ENCODE results near the gene GNAI3. TPM values are rescaled to one million over a fixed set of nuclear protein-coding genes. Genes with fewer than 3 reads are reported as not detected.

GNAI3 gene
- total RNA-seq, 1 experiment from 2014 or later = 9.9 TPM

DNA sequence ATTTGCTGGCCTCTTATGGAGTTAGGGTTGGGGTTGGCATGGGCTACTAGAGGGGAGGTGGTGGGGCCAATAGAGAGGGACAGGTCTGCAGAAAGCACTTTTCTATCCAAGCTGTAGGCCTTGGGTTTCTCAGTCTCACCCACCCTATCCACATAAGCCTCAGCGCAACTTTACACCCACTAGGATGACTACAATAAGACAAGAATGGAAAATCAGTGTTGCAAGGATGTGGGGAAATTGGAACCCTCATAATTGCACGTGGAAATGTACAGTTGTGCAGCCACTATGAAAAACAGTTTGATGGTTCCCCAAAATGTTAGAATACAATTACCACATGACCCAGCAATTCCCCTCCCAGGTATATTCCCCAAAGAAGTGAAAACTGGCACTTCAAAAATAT is 93.4 kb downstream of the GNAI3 start:
- Mint-ChIP-seq H3K4me1 (peaks cover 11 to 18% of the 10 kb centered on the region in 2 experiments), H3K36me3 (ENCODE audit: insufficient read depth in 1 of 3, low read depth in 3 of 3) (no peaks in the 10 kb centered on the region; a peak in 1 of 7 replicates), H3K9me3 (peaks cover 5 to 9% of the 10 kb centered on the region in 2 experiments), H3K27me3 (ENCODE audit: low read depth) (peaks cover 15% of the 10 kb centered on the region), H3K4me3 (no peak overlapping the region), H3K27ac (no peak overlapping the region)
- no peaks in the 10 kb centered on the region for H4K20me1 ChIP-seq (ENCODE audit: control insufficient read depth, insufficient read depth, insufficient read length)
- DNase-seq = no peak
- H3K56ac ChIP-seq (ENCODE audit: insufficient read length, low read depth, low read length) = no peak overlapping the region
- no peaks in the 10 kb centered on the region for H3K27me3 ChIP-seq (ENCODE audit: insufficient read depth, low read length)
- H2BK20ac ChIP-seq (ENCODE audit: low read depth, low read length, poor library complexity, severe bottlenecking) = no peak overlapping the region
- H3K9ac ChIP-seq (ENCODE audit: extremely low read depth, insufficient read length, low read length) = no peak overlapping the region
- no peak overlapping the region for H2AK5ac ChIP-seq (ENCODE audit: insufficient read length, low read length)
- no peak overlapping the region for H3K23ac ChIP-seq (ENCODE audit: insufficient read length, low read depth, low read length)
- H3K14ac ChIP-seq (ENCODE audit: insufficient read depth, low read length) = no peak overlapping the region
- no CpG with 5 or more reads among the region's 2 CpGs for WGBS (ENCODE audit: extremely low coverage, insufficient read length, low lambda C conversion rate)
- no peak overlapping the region for H2BK12ac ChIP-seq (ENCODE audit: insufficient read length, low read depth, low read length)
- H2BK15ac ChIP-seq (ENCODE audit: low read depth, low read length) = no peak overlapping the region
- no peak overlapping the region for H3K4me2 ChIP-seq (ENCODE audit: insufficient read depth, insufficient read length, low read length)
- H4K91ac ChIP-seq (ENCODE audit: insufficient read length, low read depth, low read length) = no peak overlapping the region
- no peaks in the 10 kb centered on the region for H3K79me2 ChIP-seq (ENCODE audit: insufficient read depth, low read length)
- no peak overlapping the region for H2BK5ac ChIP-seq (ENCODE audit: insufficient read length, low read length)
- H3K18ac ChIP-seq (ENCODE audit: insufficient read length, low read depth, low read length) = no peak overlapping the region
- H4K5ac ChIP-seq (ENCODE audit: insufficient read length, low read depth, low read length) = no peak overlapping the region
- H4K8ac ChIP-seq (replicated peaks; ENCODE audit: insufficient read length, low read depth, low read length) = no peak overlapping the region
- H2AFZ ChIP-seq (ENCODE audit: low read length) = no peak overlapping the region
- H3K4me1 ChIP-seq (ENCODE audit: insufficient read depth, low read length) = no peaks in the 10 kb centered on the region
- TF ChIP-seq, protein P1, sequence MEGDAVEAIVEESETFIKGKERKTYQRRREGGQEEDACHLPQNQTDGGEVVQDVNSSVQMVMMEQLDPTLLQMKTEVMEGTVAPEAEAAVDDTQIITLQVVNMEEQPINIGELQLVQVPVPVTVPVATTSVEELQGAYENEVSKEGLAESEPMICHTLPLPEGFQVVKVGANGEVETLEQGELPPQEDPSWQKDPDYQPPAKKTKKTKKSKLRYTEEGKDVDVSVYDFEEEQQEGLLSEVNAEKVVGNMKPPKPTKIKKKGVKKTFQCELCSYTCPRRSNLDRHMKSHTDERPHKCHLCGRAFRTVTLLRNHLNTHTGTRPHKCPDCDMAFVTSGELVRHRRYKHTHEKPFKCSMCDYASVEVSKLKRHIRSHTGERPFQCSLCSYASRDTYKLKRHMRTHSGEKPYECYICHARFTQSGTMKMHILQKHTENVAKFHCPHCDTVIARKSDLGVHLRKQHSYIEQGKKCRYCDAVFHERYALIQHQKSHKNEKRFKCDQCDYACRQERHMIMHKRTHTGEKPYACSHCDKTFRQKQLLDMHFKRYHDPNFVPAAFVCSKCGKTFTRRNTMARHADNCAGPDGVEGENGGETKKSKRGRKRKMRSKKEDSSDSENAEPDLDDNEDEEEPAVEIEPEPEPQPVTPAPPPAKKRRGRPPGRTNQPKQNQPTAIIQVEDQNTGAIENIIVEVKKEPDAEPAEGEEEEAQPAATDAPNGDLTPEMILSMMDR (conservative IDR thresholded peaks at IDR 0.05) = no peak
- H3T11ph ChIP-seq (ENCODE audit: low read length) = no peak overlapping the region
- H3K4ac ChIP-seq (ENCODE audit: low read depth, low read length) = no peak overlapping the region
- no peak overlapping the region for H3K27ac ChIP-seq (ENCODE audit: insufficient read length, low read depth, low read length)
- no peaks in the 10 kb centered on the region for H3K9me3 ChIP-seq (ENCODE audit: control insufficient read depth, low read depth, low read length)
- no peaks in the 10 kb centered on the region for H3K23me2 ChIP-seq (ENCODE audit: insufficient read length, low read depth, low read length, poor library complexity, severe bottlenecking)
- no peak overlapping the region for H2BK120ac ChIP-seq (ENCODE audit: low read depth, low read length, poor library complexity, severe bottlenecking)
- H3K79me1 ChIP-seq (ENCODE audit: insufficient read depth, low read depth, low read length, poor library complexity, severe bottlenecking) = no peaks in the 10 kb centered on the region

Measured in H9 (cell line).